Measurements from ENCODE around the gene GPR34. TPM values are rescaled to one million over a fixed set of nuclear protein-coding genes. Genes with fewer than 3 reads are reported as not detected.

The GPR34 gene
- total and polyA plus RNA-seq, 2 of the 4 experiments (the other 2 are of a cell fraction), result not detected

GRCh38 chrX:41723826-41724225, 35.1 kb downstream of the GPR34 start, which contains the start of gene GPR82 (continued):
- TF ChIP-seq MAZ (IDR thresholded peaks at IDR 0.05; ENCODE audit: borderline replicate concordance, low read depth, low read length) (no peak), MAFK (IDR thresholded peaks at IDR 0.05; ENCODE audit: low read depth, low read length) (no peak), POLR2A (IDR thresholded peaks at IDR 0.05; ENCODE audit: low read depth, low read length) (no peak), ELK1 (IDR thresholded peaks at IDR 0.05; ENCODE audit: borderline replicate concordance, low read depth, low read length) (no peak)

GRCh38 chrX:41728125-41728524, 39.4 kb downstream of the GPR34 start:
- H4K5ac ChIP-seq (ENCODE audit: low read depth, low read length), result no peak overlapping the region
- H2BK20ac ChIP-seq (ENCODE audit: low read depth, low read length), result no peak overlapping the region
- no peak overlapping the region for H3K27ac ChIP-seq (ENCODE audit: insufficient read depth, low read length)
- H2AK9ac ChIP-seq (replicated peaks; ENCODE audit: low read depth, low read length, poor library complexity), result no peak overlapping the region
- H3K9me3 ChIP-seq (ENCODE audit: control insufficient read depth, insufficient read depth, low read length), result no peaks in the 10 kb centered on the region
- no peak overlapping the region for H2AFZ ChIP-seq (replicated peaks; ENCODE audit: low read length, poor library complexity)
- no peak overlapping the region for H3K4me2 ChIP-seq (ENCODE audit: low read depth, low read length)
- H3K14ac ChIP-seq (replicated peaks; ENCODE audit: low read depth, low read length), result no peak overlapping the region
- no TSS peak for BruUV-seq (replicated peaks)
- in situ Hi-C loops (cut with MboI; ENCODE audit: low sequenced_read_pairs), result no loop called here
- dilution Hi-C loops (cut with HindIII; ENCODE audit: low sequenced_read_pairs, unreplicated experiment), result no loop called here
- no peak overlapping the region for H2BK120ac ChIP-seq (ENCODE audit: low read depth, low read length)
- CTCF ChIA-PET, result no interaction called here
- H3K4me1 ChIP-seq (ENCODE audit: control insufficient read depth, insufficient read depth, low read length), result peaks cover 1% of the 10 kb centered on the region; the same call in 1 of the 2 replicates
- POLR2A ChIA-PET (ENCODE audit: unreplicated experiment), result no interaction called here
- H4K91ac ChIP-seq (ENCODE audit: insufficient read depth, low read depth, low read length), result no peak overlapping the region
- H3K9me1 ChIP-seq (ENCODE audit: insufficient read depth, low read length), result no peaks in the 10 kb centered on the region
- H3K36me3 ChIP-seq (ENCODE audit: control insufficient read depth, insufficient read depth, low read length), result no peaks in the 10 kb centered on the region
- intact Hi-C loops (cut with micrococcal nuclease), result no loop called here
- no peak overlapping the region for H2BK15ac ChIP-seq (ENCODE audit: low read depth, low read length)
- no peak overlapping the region for H3K23ac ChIP-seq (ENCODE audit: low read depth, low read length)
- H4K8ac ChIP-seq (ENCODE audit: low read depth in 2 of 2, low read length in 2 of 2), result no peak overlapping the region
- H3K18ac ChIP-seq (ENCODE audit: low read depth, low read length), result no peak overlapping the region
- no peaks in the 10 kb centered on the region for H3K79me1 ChIP-seq (ENCODE audit: low read depth in 1 of 2, low read length in 2 of 2)
- no peak overlapping the region for H2BK5ac ChIP-seq (ENCODE audit: low read depth, low read length, poor library complexity, severe bottlenecking)
- H4K20me1 ChIP-seq (ENCODE audit: insufficient read depth, low read length), result no peaks in the 10 kb centered on the region
- H3K4me3 ChIP-seq (ENCODE audit: insufficient read depth, low read depth, low read length), result no peak overlapping the region
- no peak overlapping the region for H3K56ac ChIP-seq (ENCODE audit: extremely low read depth, insufficient read depth, low read length)
- H3K9ac ChIP-seq (ENCODE audit: low read depth, low read length), result no peak overlapping the region
- H2AK5ac ChIP-seq (ENCODE audit: low read depth, low read length), result no peak overlapping the region
- ATAC-seq (ENCODE audit: low read depth) (no peak), DNase-seq (no peak)
- H3K4ac ChIP-seq (ENCODE audit: low read depth, low read length), result no peak overlapping the region
- no peaks in the 10 kb centered on the region; the same call in 1 of the 2 replicates for H3K27me3 ChIP-seq (ENCODE audit: control insufficient read depth, insufficient read depth, low read length)
- no CpG with 5 or more reads among the region's 3 CpGs for WGBS, 2 experiments (ENCODE audit: extremely low coverage in 2 of 2, insufficient read length in 1 of 2)
- TF ChIP-seq SMC3 (IDR thresholded peaks at IDR 0.05; ENCODE audit: low read depth, low read length) (no peak), RFX5 (IDR thresholded peaks at IDR 0.05; ENCODE audit: low read depth, low read length) (no peak), MAZ (IDR thresholded peaks at IDR 0.05; ENCODE audit: borderline replicate concordance, low read depth, low read length) (no peak), CHD1 (IDR thresholded peaks at IDR 0.05; ENCODE audit: low read depth, low read length) (no peak), CEBPB (IDR thresholded peaks at IDR 0.05; ENCODE audit: low read depth, low read length) (no peak), USF2 (IDR thresholded peaks at IDR 0.05; ENCODE audit: low read depth, low read length) (no peak), MXI1 (IDR thresholded peaks at IDR 0.05; ENCODE audit: borderline replicate concordance, low read depth, low read length) (no peak), ELK1 (IDR thresholded peaks at IDR 0.05; ENCODE audit: borderline replicate concordance, low read depth, low read length) (no peak), CTCF (conservative IDR thresholded peaks at IDR 0.05; ENCODE audit: low read depth, low read length) (no peak), NFE2L2 (IDR thresholded peaks at IDR 0.05; ENCODE audit: low read depth, low read length) (no peak)
